AG04450 (cell line): Measurements from ENCODE around the gene FNDC11. TPM values are rescaled to one million over a fixed set of nuclear protein-coding genes. Genes with fewer than 3 reads are reported as not detected.

Experiments used
- CTCF ChIA-PET: fragments of 300-600, 350-600 bp; formaldehyde crosslinking; extraction: SDS; loops from one replicate; lab custom pipeline; 2022; ENCODE audit warnings: antibody characterized with exemption, inconsistent platforms; lab: Charles Lee
- POLR2A ChIA-PET: fragments of 350-600 bp; formaldehyde crosslinking; extraction: SDS; loops from one replicate; lab custom pipeline; 2021; ENCODE audit warnings: antibody characterized with exemption, inconsistent platforms; lab: Yijun Ruan, JAX
- DNase-seq: peaks from one replicate; pipeline ENCODE4 v3.0.0-alpha.2; 2011; ENCODE audit warnings: low read depth, low spot score
- H3K27ac ChIP-seq: one replicate; pipeline ENCODE4 v1.5.1; 2012; ENCODE audit warnings: low read depth, low read length, control low read depth
- H3K27me3 ChIP-seq: one replicate; pipeline ENCODE4 v1.6.0; 2012; ENCODE audit warnings: low read length; ENCODE audit not compliant: control insufficient read depth, insufficient read depth
- H3K4me3 ChIP-seq: 2 replicates; pipeline ENCODE4 v1.5.1; 2011; ENCODE audit warnings: mild to moderate bottlenecking, low read depth, low read length, control low read depth
- H3K9me3 ChIP-seq: 2 replicates; pipeline ENCODE4 v1.5.1; 2012; ENCODE audit warnings: low read length; ENCODE audit not compliant: control insufficient read depth, insufficient read depth
- polyA plus RNA-seq: library from polyadenylated mRNA; depleted of rRNA; stranded (reverse); fragments of >200 nt; gene quantifications from 2 replicates; pipeline ENCODE4 v1.2.3, GENCODE V29; 2011
- TF ChIP-seq, protein P1 (sequence below): IDR thresholded peaks from 2 replicates; pipeline ENCODE4 v1.5.1; 2011; ENCODE audit warnings: low read depth, low read length, control low read depth, inconsistent platforms

FNDC11 gene
- polyA plus RNA-seq, 1 experiment: 0.64 TPM

- H3K9me3 ChIP-seq: no peaks in the 10 kb centered on the region; the same call in 1 of the 2 replicates
- H3K27me3 ChIP-seq: peaks cover 6% of the 10 kb centered on the region
- CTCF ChIA-PET: interaction anchor here (0.6 kb wide), 1 partner anchor 746 kb away, joined by 3 read pairs; no protein-coding TSS in a partner anchor
- TF ChIP-seq, protein P1, sequence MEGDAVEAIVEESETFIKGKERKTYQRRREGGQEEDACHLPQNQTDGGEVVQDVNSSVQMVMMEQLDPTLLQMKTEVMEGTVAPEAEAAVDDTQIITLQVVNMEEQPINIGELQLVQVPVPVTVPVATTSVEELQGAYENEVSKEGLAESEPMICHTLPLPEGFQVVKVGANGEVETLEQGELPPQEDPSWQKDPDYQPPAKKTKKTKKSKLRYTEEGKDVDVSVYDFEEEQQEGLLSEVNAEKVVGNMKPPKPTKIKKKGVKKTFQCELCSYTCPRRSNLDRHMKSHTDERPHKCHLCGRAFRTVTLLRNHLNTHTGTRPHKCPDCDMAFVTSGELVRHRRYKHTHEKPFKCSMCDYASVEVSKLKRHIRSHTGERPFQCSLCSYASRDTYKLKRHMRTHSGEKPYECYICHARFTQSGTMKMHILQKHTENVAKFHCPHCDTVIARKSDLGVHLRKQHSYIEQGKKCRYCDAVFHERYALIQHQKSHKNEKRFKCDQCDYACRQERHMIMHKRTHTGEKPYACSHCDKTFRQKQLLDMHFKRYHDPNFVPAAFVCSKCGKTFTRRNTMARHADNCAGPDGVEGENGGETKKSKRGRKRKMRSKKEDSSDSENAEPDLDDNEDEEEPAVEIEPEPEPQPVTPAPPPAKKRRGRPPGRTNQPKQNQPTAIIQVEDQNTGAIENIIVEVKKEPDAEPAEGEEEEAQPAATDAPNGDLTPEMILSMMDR: no peak
- no peak overlapping the region for H3K4me3 ChIP-seq
- no peak overlapping the region for H3K27ac ChIP-seq
- DNase-seq: no peak
- POLR2A ChIA-PET: interaction anchor here (3.1 kb wide), 1 partner anchor 9 kb away, joined by 18 read pairs; the partner anchor contains the start of gene PPDPF
Measured at GRCh38 chr20:63529861-63530787, 23.8 kb upstream of the FNDC11 start.

DNA sequence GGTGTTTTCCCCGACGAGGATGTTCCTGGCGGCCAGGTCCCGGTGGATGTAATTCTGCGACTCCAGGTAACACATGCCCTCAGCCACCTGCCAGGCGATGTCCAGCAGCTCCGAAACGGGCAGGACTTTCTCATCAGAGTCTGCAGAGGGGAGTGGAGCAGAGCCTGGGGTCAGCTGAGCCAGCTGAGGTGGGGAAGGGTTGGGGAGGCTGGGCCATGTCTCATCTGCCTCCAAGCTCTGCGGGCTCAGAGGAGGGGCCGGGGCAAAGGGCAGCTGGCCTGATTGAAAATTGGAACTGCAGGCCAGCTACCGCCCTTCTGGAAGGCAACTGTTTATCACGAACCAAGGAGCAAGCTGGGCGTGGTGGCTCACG, 23.2 kb upstream of the FNDC11 start:
- no peak overlapping the region for H3K27ac ChIP-seq
- no peak for DNase-seq
- ChIA-PET CTCF (interaction anchor here (0.6 kb wide), 1 partner anchor 746 kb away, joined by 3 read pairs; no protein-coding TSS in a partner anchor), POLR2A (interaction anchor here (3.1 kb wide), 1 partner anchor 10 kb away, joined by 18 read pairs; the partner anchor contains the start of gene PPDPF)
- H3K9me3 ChIP-seq: no peaks in the 10 kb centered on the region; the same call in 1 of the 2 replicates
- TF ChIP-seq, protein P1: no peak
- no peak overlapping the region for H3K4me3 ChIP-seq
- H3K27me3 ChIP-seq: peaks cover 6% of the 10 kb centered on the region

GRCh38 chr20:63531686-63532448, 22.1 kb upstream of the FNDC11 start:
- Histone ChIP-seq H3K4me3 (no peak overlapping the region), H3K27ac (no peak overlapping the region), H3K9me3 (no peaks in the 10 kb centered on the region; the same call in 1 of the 2 replicates), H3K27me3 (peaks cover 6% of the 10 kb centered on the region)
- TF ChIP-seq, protein P1: no peak
- ChIA-PET CTCF (no interaction called here), POLR2A (interaction anchor here (3.1 kb wide), 1 partner anchor 11 kb away, joined by 18 read pairs; the partner anchor contains the start of gene PPDPF)
- DNase-seq: no peak

DNA sequence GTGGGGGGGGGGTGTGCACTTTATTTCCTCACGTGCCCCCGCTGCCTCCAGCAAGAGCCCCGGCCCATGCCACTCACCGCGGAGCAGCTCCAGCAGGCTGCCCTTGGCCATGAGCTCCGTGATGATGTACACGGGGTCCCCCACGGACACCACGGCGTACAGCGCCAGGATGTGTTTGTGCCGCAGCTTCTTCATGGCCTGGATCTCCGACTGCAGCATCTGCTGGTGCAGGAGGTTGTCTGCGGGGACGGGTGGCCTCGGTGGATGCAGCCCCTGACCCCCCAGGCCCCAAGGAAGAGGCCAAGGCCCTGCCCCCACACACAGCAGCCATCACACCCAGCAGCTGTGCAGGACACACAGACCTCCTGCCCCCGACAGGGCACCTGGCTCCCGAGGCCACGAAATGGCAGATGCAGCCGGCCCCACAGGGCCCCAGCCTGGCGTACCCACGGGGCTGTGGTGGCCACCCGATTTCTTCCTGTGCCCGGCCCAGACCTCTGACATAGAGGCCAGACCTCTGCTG, 21.4 kb upstream of the FNDC11 start:
- Histone ChIP-seq H3K9me3 (no peaks in the 10 kb centered on the region; the same call in 1 of the 2 replicates), H3K27ac (no peak overlapping the region), H3K27me3 (peaks cover 6% of the 10 kb centered on the region), H3K4me3 (no peak overlapping the region)
- ChIA-PET POLR2A (interaction anchor here (0.9 kb wide), 1 partner anchor 11 kb away, joined by 6 read pairs; no protein-coding TSS in a partner anchor), CTCF (no interaction called here)
- no peak for DNase-seq
- TF ChIP-seq, protein P1: no peak
